Astrocyte (in vitro differentiated cells and primary cell): ENCODE results near the gene UVRAG. TPM values are rescaled to one million over a fixed set of nuclear protein-coding genes. Genes with fewer than 3 reads are reported as not detected.

ENCODE experiments used
- DNase-seq: peaks from one replicate; pipeline ENCODE4 v3.0.0-alpha.2; 2010; ENCODE audit warnings: low read depth
- FAIRE-seq: peaks from 2 replicates; lab custom pipeline; 2011; peaks lifted over from hg19 to GRCh38; lab: Jason Lieb, UNC
- H2AFZ ChIP-seq: 2 replicates; pipeline ENCODE4 v1.6.0; 2012; ENCODE audit warnings: low read depth, low read length, inconsistent platforms
- H3K27ac ChIP-seq: 2 replicates; pipeline ENCODE4 v1.5.1; 2011; ENCODE audit warnings: low read depth, low read length, inconsistent platforms
- H3K27me3 ChIP-seq: 2 replicates; pipeline ENCODE4 v1.6.0; 2011; ENCODE audit warnings: low read length, inconsistent platforms; ENCODE audit not compliant: insufficient read depth
- H3K36me3 ChIP-seq: 2 replicates; pipeline ENCODE4 v1.5.1; 2011; ENCODE audit warnings: low read length, inconsistent platforms; ENCODE audit not compliant: insufficient read depth
- H3K4me1 ChIP-seq: 2 replicates; pipeline ENCODE4 v1.5.1; 2011; ENCODE audit warnings: low read length, inconsistent platforms; ENCODE audit not compliant: insufficient read depth
- H3K4me2 ChIP-seq: 2 replicates; pipeline ENCODE4 v1.6.0; 2012; ENCODE audit warnings: low read length, inconsistent platforms
- H3K4me3 ChIP-seq: 2 replicates; pipeline ENCODE4 v1.5.1; 2011; ENCODE audit warnings: low read depth, mild to moderate bottlenecking, low read length, inconsistent platforms; ENCODE audit not compliant: insufficient read depth
- H3K79me2 ChIP-seq: 2 replicates; pipeline ENCODE4 v1.6.0; 2012; ENCODE audit warnings: mild to moderate bottlenecking, low read length, inconsistent platforms; ENCODE audit not compliant: insufficient read depth
- H3K9ac ChIP-seq: 2 replicates; pipeline ENCODE4 v1.6.0; 2012; ENCODE audit warnings: mild to moderate bottlenecking, low read length, inconsistent platforms
- H3K9me3 ChIP-seq: 2 replicates; pipeline ENCODE4 v1.5.1; 2012; ENCODE audit warnings: low read depth, mild to moderate bottlenecking, low read length, inconsistent platforms; ENCODE audit not compliant: insufficient read depth
- H4K20me1 ChIP-seq: 2 replicates; pipeline ENCODE4 v1.6.0; 2012; ENCODE audit warnings: low read length, inconsistent platforms; ENCODE audit not compliant: insufficient read depth
- H3K27ac Mint-ChIP-seq: one replicate; pipeline ENCODE4 v1.8.0; 2021; ENCODE audit warnings: mild to moderate bottlenecking, mixed read lengths; ENCODE audit not compliant: unreplicated experiment
- H3K27me3 Mint-ChIP-seq: one replicate; pipeline ENCODE4 v1.8.0; 2021; ENCODE audit warnings: low read depth, mixed read lengths; ENCODE audit not compliant: unreplicated experiment
- H3K36me3 Mint-ChIP-seq: one replicate; pipeline ENCODE4 v1.8.0; 2021; ENCODE audit warnings: low read depth, mixed read lengths; ENCODE audit not compliant: unreplicated experiment
- H3K4me1 Mint-ChIP-seq: one replicate; pipeline ENCODE4 v1.8.0; 2021; ENCODE audit warnings: low read depth, mixed read lengths; ENCODE audit not compliant: unreplicated experiment
- H3K4me3 Mint-ChIP-seq: one replicate; pipeline ENCODE4 v1.8.0; 2021; ENCODE audit warnings: mild to moderate bottlenecking, moderate library complexity, mixed read lengths; ENCODE audit not compliant: unreplicated experiment
- H3K9me3 Mint-ChIP-seq: one replicate; pipeline ENCODE4 v1.8.0; 2021; ENCODE audit warnings: mild to moderate bottlenecking, mixed read lengths; ENCODE audit not compliant: unreplicated experiment
- EZH2 ChIP-seq: IDR thresholded peaks from 2 replicates; pipeline ENCODE4 v1.6.1; 2012; ENCODE audit warnings: mild to moderate bottlenecking, low read length, inconsistent platforms; ENCODE audit not compliant: insufficient read depth
- total RNA-seq: library from RNA; stranded (reverse); gene quantifications from 2 replicates; pipeline ENCODE4 v1.2.1, GENCODE V29; 2021
- TF ChIP-seq, protein P1 (sequence below): IDR thresholded peaks from 2 replicates; pipeline ENCODE4 v1.5.1; 2011; ENCODE audit warnings: low read depth, mild to moderate bottlenecking, inconsistent platforms, low read length, moderate library complexity; ENCODE audit not compliant: insufficient read depth

The UVRAG gene
- total RNA-seq, 1 donor from 2014 or later, result 15.3 TPM

DNA sequence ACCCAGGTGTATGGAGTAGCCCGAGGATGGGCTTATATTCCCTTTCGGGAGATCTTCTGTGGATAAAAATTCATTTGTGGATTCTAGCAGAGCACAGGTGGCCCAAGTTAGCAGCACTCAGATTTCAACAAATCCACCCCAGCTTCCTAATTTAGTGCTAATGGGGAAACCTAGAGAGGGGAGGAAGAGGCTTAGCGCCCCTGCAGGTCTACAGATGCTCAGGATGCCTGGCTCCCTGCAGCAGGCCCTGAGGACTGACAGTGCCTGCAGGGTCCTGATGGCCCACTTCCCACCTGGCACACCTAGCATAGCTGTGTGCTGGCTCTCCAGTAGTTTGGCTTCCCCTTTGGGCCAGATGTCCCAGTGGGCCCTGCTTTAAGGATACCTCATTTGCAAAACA lies 40.0 kb upstream of the UVRAG start:
- Histone ChIP-seq H3K36me3 (no peaks in the 10 kb centered on the region), H2AFZ (no peak overlapping the region), H3K9ac (no peak overlapping the region), H3K9me3 (no peaks in the 10 kb centered on the region), H3K4me1 (peaks cover 7% of the 10 kb centered on the region), H4K20me1 (no peaks in the 10 kb centered on the region), H3K4me3 (no peak overlapping the region), H3K79me2 (no peaks in the 10 kb centered on the region), H3K27ac (no peak overlapping the region), H3K27me3 (peaks cover 12% of the 10 kb centered on the region), H3K4me2 (no peak overlapping the region)
- Mint-ChIP-seq H3K27me3 (peaks cover 69% of the 10 kb centered on the region), H3K4me3 (no peak overlapping the region), H3K9me3 (peaks cover 6% of the 10 kb centered on the region), H3K4me1 (no peaks in the 10 kb centered on the region), H3K36me3 (peaks cover 1% of the 10 kb centered on the region), H3K27ac (no peak overlapping the region)
- no peak for FAIRE-seq
- DNase-seq, result no peak
- TF ChIP-seq, protein P1, sequence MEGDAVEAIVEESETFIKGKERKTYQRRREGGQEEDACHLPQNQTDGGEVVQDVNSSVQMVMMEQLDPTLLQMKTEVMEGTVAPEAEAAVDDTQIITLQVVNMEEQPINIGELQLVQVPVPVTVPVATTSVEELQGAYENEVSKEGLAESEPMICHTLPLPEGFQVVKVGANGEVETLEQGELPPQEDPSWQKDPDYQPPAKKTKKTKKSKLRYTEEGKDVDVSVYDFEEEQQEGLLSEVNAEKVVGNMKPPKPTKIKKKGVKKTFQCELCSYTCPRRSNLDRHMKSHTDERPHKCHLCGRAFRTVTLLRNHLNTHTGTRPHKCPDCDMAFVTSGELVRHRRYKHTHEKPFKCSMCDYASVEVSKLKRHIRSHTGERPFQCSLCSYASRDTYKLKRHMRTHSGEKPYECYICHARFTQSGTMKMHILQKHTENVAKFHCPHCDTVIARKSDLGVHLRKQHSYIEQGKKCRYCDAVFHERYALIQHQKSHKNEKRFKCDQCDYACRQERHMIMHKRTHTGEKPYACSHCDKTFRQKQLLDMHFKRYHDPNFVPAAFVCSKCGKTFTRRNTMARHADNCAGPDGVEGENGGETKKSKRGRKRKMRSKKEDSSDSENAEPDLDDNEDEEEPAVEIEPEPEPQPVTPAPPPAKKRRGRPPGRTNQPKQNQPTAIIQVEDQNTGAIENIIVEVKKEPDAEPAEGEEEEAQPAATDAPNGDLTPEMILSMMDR, result no peak
- no peak for TF ChIP-seq EZH2

DNA sequence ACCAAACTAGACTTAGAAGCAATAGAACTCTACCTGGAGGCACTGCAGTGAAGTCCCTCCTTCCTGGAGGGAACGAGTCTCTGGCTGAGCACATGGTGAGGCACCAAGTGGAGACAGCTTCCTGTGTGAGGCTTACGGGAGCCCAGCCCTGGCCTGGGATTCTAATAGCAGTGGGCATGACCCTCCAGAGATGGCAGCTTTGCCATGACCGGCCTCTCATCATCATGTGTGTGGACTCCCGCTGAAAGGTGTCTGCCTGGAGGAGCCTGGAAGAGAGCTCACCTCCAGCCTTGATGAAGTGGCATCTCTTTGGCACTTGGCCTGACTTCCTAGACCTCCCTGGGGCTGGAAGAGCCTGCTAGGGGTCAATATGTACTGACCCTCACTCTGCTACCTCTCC lies 38.5 kb upstream of the UVRAG start:
- peaks cover 7% of the 10 kb centered on the region for H3K4me1 ChIP-seq
- no peak overlapping the region for H3K27ac Mint-ChIP-seq
- DNase-seq (no peak), FAIRE-seq (no peak)
- H4K20me1 ChIP-seq, result no peaks in the 10 kb centered on the region
- H2AFZ ChIP-seq, result no peak overlapping the region
- no peak overlapping the region for H3K9ac ChIP-seq
- no peak overlapping the region for H3K4me3 Mint-ChIP-seq
- H3K4me1 Mint-ChIP-seq, result no peaks in the 10 kb centered on the region
- no peaks in the 10 kb centered on the region for H3K79me2 ChIP-seq
- H3K9me3 Mint-ChIP-seq, result peaks cover 2% of the 10 kb centered on the region
- H3K27ac ChIP-seq, result no peak overlapping the region
- H3K4me3 ChIP-seq, result no peak overlapping the region
- no peaks in the 10 kb centered on the region for H3K9me3 ChIP-seq
- no peak overlapping the region for H3K4me2 ChIP-seq
- H3K27me3 ChIP-seq, result no peaks in the 10 kb centered on the region
- no peaks in the 10 kb centered on the region for H3K36me3 ChIP-seq
- no peaks in the 10 kb centered on the region for H3K36me3 Mint-ChIP-seq
- TF ChIP-seq, protein P1, result no peak
- no peak for TF ChIP-seq EZH2
- H3K27me3 Mint-ChIP-seq, result peaks cover 61% of the 10 kb centered on the region

DNA sequence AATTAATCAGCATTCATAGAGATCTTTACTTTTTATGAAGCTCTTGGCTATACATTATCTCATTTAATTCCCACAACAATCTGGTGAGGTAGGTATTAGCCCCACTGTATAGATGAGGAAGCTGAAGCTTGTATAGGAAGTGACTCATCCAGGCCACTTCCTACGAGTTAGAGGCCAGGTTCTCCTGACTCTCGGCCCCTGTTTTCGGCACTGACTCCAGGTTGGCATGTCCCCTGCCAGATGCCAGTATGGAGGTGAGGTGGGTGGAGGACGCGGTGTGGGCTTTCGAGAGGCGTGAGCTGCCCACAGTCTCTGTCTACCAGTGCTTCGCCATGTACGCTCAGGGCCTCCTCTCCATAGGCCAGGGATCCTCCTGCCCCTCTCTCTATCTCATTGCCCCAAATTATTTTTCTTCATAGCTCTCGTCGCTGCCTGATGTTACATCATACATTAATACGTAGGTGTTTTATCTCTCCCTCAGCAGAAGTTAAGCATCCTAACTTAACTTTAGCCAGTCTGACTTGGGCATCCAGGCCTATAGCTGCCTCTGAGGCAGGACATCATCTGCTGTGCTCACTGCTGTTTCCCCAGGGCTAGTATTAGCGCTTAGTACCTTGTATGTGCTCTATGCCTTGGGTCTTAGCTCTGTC lies 37.4 kb upstream of the UVRAG start:
- Mint-ChIP-seq H3K4me1 (no peaks in the 10 kb centered on the region), H3K27ac (no peak overlapping the region), H3K36me3 (no peaks in the 10 kb centered on the region), H3K27me3 (peaks cover 50% of the 10 kb centered on the region), H3K9me3 (peaks cover 2% of the 10 kb centered on the region), H3K4me3 (no peak overlapping the region)
- TF ChIP-seq, protein P1, result no peak
- TF ChIP-seq EZH2, result no peak
- no peaks in the 10 kb centered on the region for H4K20me1 ChIP-seq
- H3K4me3 ChIP-seq, result no peak overlapping the region
- no peak for FAIRE-seq
- H3K27ac ChIP-seq, result no peak overlapping the region
- H3K9me3 ChIP-seq, result no peaks in the 10 kb centered on the region
- H2AFZ ChIP-seq, result no peak overlapping the region
- no peaks in the 10 kb centered on the region for H3K79me2 ChIP-seq
- H3K4me1 ChIP-seq, result peaks cover 7% of the 10 kb centered on the region
- H3K36me3 ChIP-seq, result no peaks in the 10 kb centered on the region
- H3K27me3 ChIP-seq, result no peaks in the 10 kb centered on the region
- no peak for DNase-seq
- no peak overlapping the region for H3K9ac ChIP-seq
- peak overlapping the region; percentile 2 for H3K4me2 ChIP-seq
